ENCODE measurements around the gene MOB2.
"Not testable (repeated sequence)": the region's sequence is repeated elsewhere in the genome, so short reads cannot be mapped to it uniquely, and the experiment has no call there.

Gene MOB2

GRCh38 chr11:1517117-1518005 lies 30.8 kb upstream of the MOB2 start:
- DNase-seq = no peak

GRCh38 chr11:1516273-1517067 lies 29.9 kb upstream of the MOB2 start:
- no peak for DNase-seq

GRCh38 chr11:1515082-1516060 lies 28.8 kb upstream of the MOB2 start:
- no peak for DNase-seq

GRCh38 chr11:1514336-1515061 lies 27.9 kb upstream of the MOB2 start:
- DNase-seq = no peak

GRCh38 chr11:1513326-1514296 lies 27.0 kb upstream of the MOB2 start:
- DNase-seq = no peak

GRCh38 chr11:1512531-1513258 lies 26.1 kb upstream of the MOB2 start:
- DNase-seq = not testable (repeated sequence)

GRCh38 chr11:1511937-1512496 lies 25.4 kb upstream of the MOB2 start:
- DNase-seq = no peak

- DNase-seq = no peak
Measured at GRCh38 chr11:1510928-1511327, 24.3 kb upstream of the MOB2 start.

GRCh38 chr11:1510351-1510750 lies 23.8 kb upstream of the MOB2 start:
- not testable (repeated sequence) for DNase-seq

GRCh38 chr11:1509626-1510255 lies 23.2 kb upstream of the MOB2 start:
- DNase-seq = no peak

GRCh38 chr11:1508986-1509385 lies 22.4 kb upstream of the MOB2 start:
- no peak for DNase-seq

- DNase-seq = no peak
Measured at GRCh38 chr11:1508491-1508891, 21.9 kb upstream of the MOB2 start.

- no peak for DNase-seq
Measured at GRCh38 chr11:1507381-1508140, 21.0 kb upstream of the MOB2 start.

GRCh38 chr11:1506981-1507380 lies 20.4 kb upstream of the MOB2 start:
- no peak for DNase-seq

GRCh38 chr11:1505480-1505879 lies 18.9 kb upstream of the MOB2 start:
- no peak for DNase-seq

- DNase-seq = no peak
Measured at GRCh38 chr11:1504581-1505290, 18.2 kb upstream of the MOB2 start.

- DNase-seq = no peak
Measured at GRCh38 chr11:1504138-1504537, 17.6 kb upstream of the MOB2 start.

- no peak for DNase-seq
Measured at GRCh38 chr11:1503708-1504104, 17.1 kb upstream of the MOB2 start.
